ENCODE results near the gene LMX1A. TPM values are rescaled to one million over a fixed set of nuclear protein-coding genes. Genes with fewer than 3 reads are reported as not detected.

The LMX1A gene
- total RNA-seq, 1 donor from 2014 or later: not detected

DNA sequence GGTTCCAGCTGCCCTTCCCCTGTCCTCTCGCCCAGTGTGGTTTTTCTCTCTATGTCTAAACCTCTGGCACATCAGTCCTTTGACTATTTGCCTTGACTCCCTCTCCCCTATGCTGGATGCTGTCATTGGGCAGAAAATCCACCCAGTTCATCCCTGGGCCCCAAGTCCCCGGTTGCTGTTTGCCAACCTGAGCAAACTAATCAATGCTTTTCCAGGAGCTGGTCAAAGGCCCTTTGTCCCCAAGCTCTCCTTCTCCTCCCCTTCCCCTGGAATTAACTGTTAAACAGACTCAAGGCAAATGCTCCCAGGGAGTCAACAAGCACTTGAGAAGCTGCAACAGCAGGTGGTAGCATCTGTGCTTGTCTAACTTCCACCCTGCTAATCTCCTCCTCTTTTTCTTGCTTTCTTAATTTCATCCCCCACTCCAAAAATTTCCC is 102.7 kb downstream of the LMX1A start:
- no peaks in the 10 kb centered on the region for H3K9me3 Mint-ChIP-seq (ENCODE audit: low read depth)
- H3K4me3 Mint-ChIP-seq (ENCODE audit: low read depth): no peak overlapping the region
- DNase-seq (ENCODE audit: low spot score, unreplicated experiment): no peak
- no peaks in the 10 kb centered on the region for H3K36me3 Mint-ChIP-seq (ENCODE audit: insufficient read depth)
- peaks cover 38% of the 10 kb centered on the region for H3K4me1 Mint-ChIP-seq (ENCODE audit: low read depth)
- TF ChIP-seq, protein P1, sequence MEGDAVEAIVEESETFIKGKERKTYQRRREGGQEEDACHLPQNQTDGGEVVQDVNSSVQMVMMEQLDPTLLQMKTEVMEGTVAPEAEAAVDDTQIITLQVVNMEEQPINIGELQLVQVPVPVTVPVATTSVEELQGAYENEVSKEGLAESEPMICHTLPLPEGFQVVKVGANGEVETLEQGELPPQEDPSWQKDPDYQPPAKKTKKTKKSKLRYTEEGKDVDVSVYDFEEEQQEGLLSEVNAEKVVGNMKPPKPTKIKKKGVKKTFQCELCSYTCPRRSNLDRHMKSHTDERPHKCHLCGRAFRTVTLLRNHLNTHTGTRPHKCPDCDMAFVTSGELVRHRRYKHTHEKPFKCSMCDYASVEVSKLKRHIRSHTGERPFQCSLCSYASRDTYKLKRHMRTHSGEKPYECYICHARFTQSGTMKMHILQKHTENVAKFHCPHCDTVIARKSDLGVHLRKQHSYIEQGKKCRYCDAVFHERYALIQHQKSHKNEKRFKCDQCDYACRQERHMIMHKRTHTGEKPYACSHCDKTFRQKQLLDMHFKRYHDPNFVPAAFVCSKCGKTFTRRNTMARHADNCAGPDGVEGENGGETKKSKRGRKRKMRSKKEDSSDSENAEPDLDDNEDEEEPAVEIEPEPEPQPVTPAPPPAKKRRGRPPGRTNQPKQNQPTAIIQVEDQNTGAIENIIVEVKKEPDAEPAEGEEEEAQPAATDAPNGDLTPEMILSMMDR (IDR thresholded peaks at IDR 0.05; ENCODE audit: unreplicated experiment): no peak
- H3K27me3 Mint-ChIP-seq: no peaks in the 10 kb centered on the region
- peak overlapping the region; percentile 85 for H3K27ac Mint-ChIP-seq

DNA sequence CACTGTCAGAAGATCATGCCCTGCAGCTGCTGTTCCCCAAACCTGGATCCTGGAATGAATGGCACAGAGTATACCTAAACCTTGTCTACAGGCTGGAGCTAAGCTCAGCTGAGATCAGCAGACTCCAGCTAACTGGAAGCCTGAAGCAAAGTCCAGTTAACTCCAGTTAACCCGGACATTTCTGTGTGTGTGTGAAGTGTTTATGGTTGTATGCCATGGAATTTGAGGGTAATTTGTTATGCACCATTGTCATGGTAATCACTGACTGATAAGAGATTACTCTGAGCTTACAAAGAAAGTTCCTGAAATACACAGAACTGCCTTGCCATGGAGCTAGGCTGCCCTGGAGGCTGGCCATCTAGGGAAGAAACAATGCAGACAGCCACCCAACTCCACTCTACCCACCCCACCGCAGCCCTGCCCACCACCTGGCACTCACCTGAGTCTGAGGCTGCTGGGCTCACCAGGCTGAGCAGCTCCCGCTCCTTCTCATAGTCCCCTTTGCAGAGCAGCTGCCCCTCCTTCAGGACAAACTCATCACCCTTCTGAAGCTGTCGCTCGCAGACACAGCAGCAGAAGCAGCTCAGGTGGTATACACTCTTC is 107.4 kb downstream of the LMX1A start:
- DNase-seq (ENCODE audit: low spot score, unreplicated experiment): no peak
- H3K4me1 Mint-ChIP-seq (ENCODE audit: low read depth): peaks cover 40% of the 10 kb centered on the region
- peak overlapping the region; percentile 47 for H3K27ac Mint-ChIP-seq
- no peaks in the 10 kb centered on the region for H3K27me3 Mint-ChIP-seq
- H3K4me3 Mint-ChIP-seq (ENCODE audit: low read depth): no peak overlapping the region
- no peaks in the 10 kb centered on the region for H3K36me3 Mint-ChIP-seq (ENCODE audit: insufficient read depth)
- no peaks in the 10 kb centered on the region for H3K9me3 Mint-ChIP-seq (ENCODE audit: low read depth)
- TF ChIP-seq, protein P1 (IDR thresholded peaks at IDR 0.05; ENCODE audit: unreplicated experiment): no peak

DNA sequence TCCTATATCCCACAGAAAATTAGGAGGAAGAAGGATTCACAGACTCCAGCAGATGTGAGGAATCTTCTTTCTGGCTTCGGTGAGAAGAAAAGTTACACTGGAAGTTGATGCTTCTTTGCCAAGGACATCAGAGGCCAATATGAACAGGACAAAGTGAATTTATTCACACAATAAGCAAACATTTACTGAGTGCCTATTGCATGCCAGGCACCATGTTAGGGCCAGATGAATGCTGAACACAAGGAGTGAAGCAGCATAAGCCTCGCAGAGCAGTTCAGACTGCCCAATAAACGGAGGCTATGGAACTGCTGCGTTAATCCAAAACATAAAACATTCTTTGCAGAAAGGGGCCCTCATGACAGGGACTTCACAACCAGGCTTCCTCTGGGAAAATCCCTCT is 114.6 kb downstream of the LMX1A start:
- Mint-ChIP-seq H3K9me3 (ENCODE audit: low read depth) (no peaks in the 10 kb centered on the region), H3K36me3 (ENCODE audit: insufficient read depth) (no peaks in the 10 kb centered on the region), H3K27me3 (peaks cover 36% of the 10 kb centered on the region), H3K27ac (no peak overlapping the region), H3K4me1 (ENCODE audit: low read depth) (peaks cover 6% of the 10 kb centered on the region), H3K4me3 (ENCODE audit: low read depth) (no peak overlapping the region)
- no peak for DNase-seq (ENCODE audit: low spot score, unreplicated experiment)
- TF ChIP-seq, protein P1 (IDR thresholded peaks at IDR 0.05; ENCODE audit: unreplicated experiment): no peak

DNA sequence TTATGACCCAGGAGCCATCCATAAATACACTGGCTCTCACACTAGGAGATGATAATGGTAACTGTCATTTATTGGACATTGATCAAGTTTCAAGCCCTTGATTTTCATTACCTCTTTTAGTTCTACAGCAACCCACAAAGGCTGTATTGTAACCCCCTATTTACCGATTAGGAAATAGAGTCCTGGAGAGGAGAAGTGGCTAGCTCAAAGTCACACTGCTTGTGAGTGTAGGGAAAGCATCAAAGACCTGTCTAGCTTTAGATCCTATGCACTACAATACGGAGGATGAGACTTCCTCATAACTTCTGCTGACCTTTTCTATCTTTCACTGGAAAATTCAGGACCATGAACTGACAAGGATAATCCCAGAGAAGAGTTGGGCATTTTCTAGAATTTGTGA is 115.2 kb downstream of the LMX1A start:
- TF ChIP-seq, protein P1 (IDR thresholded peaks at IDR 0.05; ENCODE audit: unreplicated experiment): no peak
- H3K4me3 Mint-ChIP-seq (ENCODE audit: low read depth): no peak overlapping the region

DNA sequence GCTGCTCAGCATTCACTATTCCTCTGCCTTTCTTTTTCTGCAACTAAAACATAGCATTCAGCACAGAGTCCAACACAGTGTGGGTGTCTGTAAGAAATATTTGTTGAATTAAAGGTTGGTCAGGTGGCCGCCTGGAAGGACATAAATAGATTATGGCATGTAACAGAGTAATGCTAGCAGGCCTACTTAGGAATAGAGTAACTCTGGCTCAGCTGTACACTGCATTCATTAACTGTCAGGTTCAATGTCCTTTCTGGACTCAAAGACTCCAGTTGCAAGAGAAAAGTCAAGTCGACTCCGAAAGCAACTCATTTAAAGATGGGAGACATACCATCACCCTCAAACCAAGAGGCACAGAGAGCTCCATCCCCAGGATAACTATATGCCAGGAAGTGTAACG is 116.0 kb downstream of the LMX1A start:
- no peak for DNase-seq (ENCODE audit: low spot score, unreplicated experiment)
- Mint-ChIP-seq H3K27me3 (peaks cover 47% of the 10 kb centered on the region), H3K36me3 (ENCODE audit: insufficient read depth) (no peaks in the 10 kb centered on the region), H3K4me1 (ENCODE audit: low read depth) (peaks cover 8% of the 10 kb centered on the region), H3K4me3 (ENCODE audit: low read depth) (no peak overlapping the region), H3K27ac (no peak overlapping the region), H3K9me3 (ENCODE audit: low read depth) (no peaks in the 10 kb centered on the region)
- TF ChIP-seq, protein P1 (IDR thresholded peaks at IDR 0.05; ENCODE audit: unreplicated experiment): no peak

More for the DNA sequence above, 115.2 kb downstream of the LMX1A start:
- Mint-ChIP-seq H3K4me1 (ENCODE audit: low read depth) (peaks cover 4% of the 10 kb centered on the region), H3K9me3 (ENCODE audit: low read depth) (no peaks in the 10 kb centered on the region), H3K27ac (no peak overlapping the region), H3K27me3 (peaks cover 41% of the 10 kb centered on the region), H3K36me3 (ENCODE audit: insufficient read depth) (no peaks in the 10 kb centered on the region)
- no peak for DNase-seq (ENCODE audit: low spot score, unreplicated experiment)

Measured in progenitor cell of endocrine pancreas (in vitro differentiated cells).